CD8-positive, alpha-beta memory T cell (primary cell): ENCODE measurements around the gene C17orf67. TPM values are rescaled to one million over a fixed set of nuclear protein-coding genes. Genes with fewer than 3 reads are reported as not detected.

ENCODE experiments used
- CTCF ChIA-PET: fragments of 350-600 bp; sonication (Branson Sonifier 250); formaldehyde crosslinking; loops from one replicate; lab custom pipeline; 2021; ENCODE audit warnings: antibody characterized with exemption; lab: Charles Lee
- POLR2A ChIA-PET: fragments of 350-600 bp; sonication (Branson Sonifier 250); formaldehyde crosslinking; loops from one replicate; lab custom pipeline; 2021; ENCODE audit warnings: antibody characterized with exemption; lab: Charles Lee
- DNase-seq, 5 donors: peaks; one replicate each; pipeline versions ENCODE4 v3.0.0 to v3.0.0-alpha.2; 2020 to 2022; ENCODE audit warnings: mixed read lengths in 1 of 5
- H3K27ac ChIP-seq: one replicate; pipeline ENCODE4 v1.7.0; 2013; ENCODE audit warnings: low read depth, mild to moderate bottlenecking, low read length, moderate library complexity
- H3K27me3 ChIP-seq: 2 replicates; pipeline ENCODE4 v1.7.0; 2013; ENCODE audit warnings: low read length, mild to moderate bottlenecking; ENCODE audit not compliant: insufficient read depth, poor library complexity, severe bottlenecking
- H3K36me3 ChIP-seq: 2 replicates; pipeline ENCODE4 v1.7.0; 2013; ENCODE audit warnings: mild to moderate bottlenecking, low read length, moderate library complexity; ENCODE audit not compliant: insufficient read depth
- H3K4me1 ChIP-seq: 2 replicates; pipeline ENCODE4 v1.7.0; 2013; ENCODE audit warnings: mild to moderate bottlenecking, low read length, moderate library complexity; ENCODE audit not compliant: insufficient read depth
- H3K4me3 ChIP-seq: 2 replicates; pipeline ENCODE4 v1.7.0; 2013; ENCODE audit warnings: mild to moderate bottlenecking, low read length
- H3K9me3 ChIP-seq: 2 replicates; pipeline ENCODE4 v1.7.0; 2013; ENCODE audit warnings: mild to moderate bottlenecking, low read length
- H3K27ac Mint-ChIP-seq, 8 donors: one replicate each; pipeline ENCODE4 v1.8.0; 2020 to 2021; ENCODE audit warnings: mixed read lengths in 8 of 8, mild to moderate bottlenecking in 6 of 8, inconsistent platforms in 3 of 8, moderate library complexity in 3 of 8
- H3K27me3 Mint-ChIP-seq, 2 donors: one replicate each; pipeline ENCODE4 v1.8.0; 2020 to 2021; ENCODE audit warnings: mixed read lengths in 2 of 2, mild to moderate bottlenecking in 1 of 2, moderate library complexity in 1 of 2
- H3K36me3 Mint-ChIP-seq, 3 donors: one replicate each; pipeline ENCODE4 v1.8.0; 2020 to 2021; ENCODE audit warnings: mixed read lengths in 3 of 3, inconsistent platforms in 1 of 3, mild to moderate bottlenecking in 1 of 3
- H3K4me1 Mint-ChIP-seq, 3 donors: one replicate each; pipeline ENCODE4 v1.8.0; 2020 to 2021; ENCODE audit warnings: mixed read lengths in 3 of 3, inconsistent platforms in 1 of 3, mild to moderate bottlenecking in 1 of 3
- H3K4me3 Mint-ChIP-seq, 7 donors: one replicate each; pipeline ENCODE4 v1.8.0; 2020 to 2021; ENCODE audit warnings: mixed read lengths in 7 of 7, mild to moderate bottlenecking in 6 of 7, moderate library complexity in 4 of 7, inconsistent platforms in 2 of 7
- H3K9me3 Mint-ChIP-seq, 5 donors: one replicate each; pipeline ENCODE4 v1.8.0; 2020 to 2022; ENCODE audit warnings: mixed read lengths in 5 of 5, mild to moderate bottlenecking in 3 of 5, moderate library complexity in 2 of 5, inconsistent platforms in 1 of 5
- polyA plus RNA-seq: library from polyadenylated mRNA; unstranded; fragments of 300-500 nt; fragmentation: Illumina TruSeq; gene quantifications from one replicate; pipeline ENCODE4 v1.2.3, GENCODE V29; 2021
- total RNA-seq, 2 experiments: library from RNA; stranded (reverse); gene quantifications; one replicate each; pipeline ENCODE4 v1.2.3, GENCODE V29; 2021

The C17orf67 gene
- total and polyA plus RNA-seq, 3 experiments from 2014 or later, result 2.5 to 4.6 (median 3.2) TPM

- H3K9me3 ChIP-seq, result no peaks in the 10 kb centered on the region
- Mint-ChIP-seq H3K36me3 (peaks cover 0 to 3% (median 0%) of the 10 kb centered on the region in 3 donors), H3K4me3 (peak overlapping the region in 4 of 7 donors; percentile 6 to 33 (median 18)), H3K9me3 (no peaks in the 10 kb centered on the region), H3K4me1 (peaks cover 9 to 17% (median 11%) of the 10 kb centered on the region in 3 donors), H3K27me3 (peaks cover 0 to 5% of the 10 kb centered on the region in 2 donors), H3K27ac (peak overlapping the region in 2 of 8 donors; percentile 11 to 69)
- H3K27ac ChIP-seq, result no peak overlapping the region
- no peaks in the 10 kb centered on the region for H3K36me3 ChIP-seq
- POLR2A ChIA-PET, result no interaction called here
- H3K4me1 ChIP-seq, result peaks cover 7% of the 10 kb centered on the region
- H3K4me3 ChIP-seq, result no peak overlapping the region
- H3K27me3 ChIP-seq, result no peaks in the 10 kb centered on the region
- peak in 1 of 5 donors; percentile 48 for DNase-seq
- CTCF ChIA-PET, result no interaction called here
These were observed 46.7 kb downstream of the C17orf67 start for GRCh38 chr17:56786989-56787482.

DNA sequence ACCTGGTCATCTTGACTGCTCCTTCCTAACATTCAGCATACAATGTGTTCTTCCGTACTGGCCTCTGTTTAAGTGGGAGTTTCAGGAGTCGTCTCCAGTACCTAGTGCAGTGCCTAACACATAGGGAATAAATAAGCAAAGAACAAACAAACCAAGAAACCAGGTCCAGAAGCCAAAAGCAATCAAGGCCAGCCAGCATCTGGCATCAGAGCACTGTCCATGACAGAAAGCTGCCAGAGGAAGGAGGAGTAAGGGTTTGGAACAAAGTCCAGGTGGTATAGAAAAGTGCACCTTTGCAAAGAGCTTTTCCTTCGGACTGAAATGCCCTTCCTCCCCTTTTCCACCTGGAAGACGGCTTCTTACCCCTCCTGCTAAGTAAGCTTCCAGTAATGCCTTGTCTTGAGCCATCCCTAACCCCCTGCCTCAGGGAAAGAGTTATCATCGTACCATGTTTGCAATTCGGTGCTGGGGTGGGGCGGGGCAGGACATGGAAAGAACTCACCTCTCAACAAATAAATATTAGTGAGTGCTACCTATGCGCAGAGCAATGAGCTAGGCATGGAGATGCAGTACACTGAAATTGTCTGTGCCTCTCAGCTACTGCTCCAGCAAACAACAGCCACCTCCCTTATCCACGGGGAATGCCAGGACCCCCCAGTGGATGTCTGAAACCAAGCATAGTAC is 47.6 kb downstream of the C17orf67 start:
- no peak for DNase-seq
- Histone ChIP-seq H3K27ac (no peak overlapping the region), H3K4me3 (no peak overlapping the region), H3K4me1 (peaks cover 7% of the 10 kb centered on the region), H3K36me3 (no peaks in the 10 kb centered on the region), H3K9me3 (no peaks in the 10 kb centered on the region), H3K27me3 (peaks cover 3% of the 10 kb centered on the region)
- no peak overlapping the region for H3K4me3 Mint-ChIP-seq
- H3K27ac Mint-ChIP-seq, result peak overlapping the region in 1 of 8 donors; percentile 11
- H3K4me1 Mint-ChIP-seq, result peaks cover 9 to 17% (median 11%) of the 10 kb centered on the region in 3 donors
- POLR2A ChIA-PET, result no interaction called here
- no peaks in the 10 kb centered on the region for H3K36me3 Mint-ChIP-seq
- CTCF ChIA-PET, result no interaction called here
- no peaks in the 10 kb centered on the region for H3K9me3 Mint-ChIP-seq
- H3K27me3 Mint-ChIP-seq, result peaks cover 5% of the 10 kb centered on the region in 2 donors

- Histone ChIP-seq H3K36me3 (no peaks in the 10 kb centered on the region), H3K4me1 (peaks cover 10% of the 10 kb centered on the region), H3K9me3 (no peaks in the 10 kb centered on the region), H3K4me3 (no peak overlapping the region), H3K27me3 (peaks cover 6% of the 10 kb centered on the region), H3K27ac (no peak overlapping the region)
- CTCF ChIA-PET, result interaction anchor here (0.8 kb wide), 1 partner anchor 193 kb away, joined by 3 read pairs; no protein-coding TSS in a partner anchor
- H3K27ac Mint-ChIP-seq, result peak overlapping the region in 2 of 8 donors; percentile 31 to 87
- POLR2A ChIA-PET, result no interaction called here
- no peak for DNase-seq
- no peak overlapping the region for H3K4me3 Mint-ChIP-seq
- no peaks in the 10 kb centered on the region for H3K36me3 Mint-ChIP-seq
- H3K27me3 Mint-ChIP-seq, result peaks cover 5% of the 10 kb centered on the region in 2 donors
- peaks cover 11 to 19% (median 13%) of the 10 kb centered on the region in 3 donors for H3K4me1 Mint-ChIP-seq
- no peaks in the 10 kb centered on the region for H3K9me3 Mint-ChIP-seq
These were observed 48.3 kb downstream of the C17orf67 start for GRCh38 chr17:56785405-56785804.

- no peak overlapping the region for H3K4me3 Mint-ChIP-seq
- Histone ChIP-seq H3K27ac (no peak overlapping the region), H3K4me1 (peaks cover 22% of the 10 kb centered on the region), H3K27me3 (peaks cover 6% of the 10 kb centered on the region), H3K9me3 (no peaks in the 10 kb centered on the region), H3K4me3 (no peak overlapping the region), H3K36me3 (no peaks in the 10 kb centered on the region)
- H3K4me1 Mint-ChIP-seq, result peaks cover 23 to 30% (median 29%) of the 10 kb centered on the region in 3 donors
- H3K9me3 Mint-ChIP-seq, result no peaks in the 10 kb centered on the region
- CTCF ChIA-PET, result interaction anchor here (3.7 kb wide), 1 partner anchor 189 kb away, joined by 40 read pairs; the partner anchor contains the start of gene NOG
- H3K36me3 Mint-ChIP-seq, result no peaks in the 10 kb centered on the region
- H3K27me3 Mint-ChIP-seq, result peaks cover 2 to 5% of the 10 kb centered on the region in 2 donors
- POLR2A ChIA-PET, result no interaction called here
- H3K27ac Mint-ChIP-seq, result no peak overlapping the region
- no peak for DNase-seq
These were observed 51.4 kb downstream of the C17orf67 start for GRCh38 chr17:56782338-56782737.

DNA sequence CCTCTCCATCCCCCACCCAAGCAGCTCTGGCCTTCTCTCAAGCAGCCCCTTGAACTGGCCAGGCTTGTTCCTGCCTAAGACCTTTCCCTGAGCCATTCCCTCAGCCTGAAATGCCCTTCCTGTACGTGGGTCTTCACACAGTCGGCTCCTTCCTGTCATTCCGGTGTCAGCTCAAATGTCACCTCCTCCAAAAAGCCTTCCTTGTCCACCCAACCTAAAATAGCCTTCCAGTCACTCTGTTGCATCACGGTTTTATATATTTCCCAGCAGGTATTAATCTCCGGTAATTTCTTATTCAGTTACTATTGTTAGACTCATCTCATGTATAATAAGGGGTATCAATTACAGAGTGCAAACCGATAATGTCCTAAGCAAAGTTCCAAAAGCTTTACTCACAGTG is 51.8 kb downstream of the C17orf67 start:
- H3K27ac Mint-ChIP-seq, result no peak overlapping the region
- peaks cover 2 to 5% of the 10 kb centered on the region in 2 donors for H3K27me3 Mint-ChIP-seq

DNA sequence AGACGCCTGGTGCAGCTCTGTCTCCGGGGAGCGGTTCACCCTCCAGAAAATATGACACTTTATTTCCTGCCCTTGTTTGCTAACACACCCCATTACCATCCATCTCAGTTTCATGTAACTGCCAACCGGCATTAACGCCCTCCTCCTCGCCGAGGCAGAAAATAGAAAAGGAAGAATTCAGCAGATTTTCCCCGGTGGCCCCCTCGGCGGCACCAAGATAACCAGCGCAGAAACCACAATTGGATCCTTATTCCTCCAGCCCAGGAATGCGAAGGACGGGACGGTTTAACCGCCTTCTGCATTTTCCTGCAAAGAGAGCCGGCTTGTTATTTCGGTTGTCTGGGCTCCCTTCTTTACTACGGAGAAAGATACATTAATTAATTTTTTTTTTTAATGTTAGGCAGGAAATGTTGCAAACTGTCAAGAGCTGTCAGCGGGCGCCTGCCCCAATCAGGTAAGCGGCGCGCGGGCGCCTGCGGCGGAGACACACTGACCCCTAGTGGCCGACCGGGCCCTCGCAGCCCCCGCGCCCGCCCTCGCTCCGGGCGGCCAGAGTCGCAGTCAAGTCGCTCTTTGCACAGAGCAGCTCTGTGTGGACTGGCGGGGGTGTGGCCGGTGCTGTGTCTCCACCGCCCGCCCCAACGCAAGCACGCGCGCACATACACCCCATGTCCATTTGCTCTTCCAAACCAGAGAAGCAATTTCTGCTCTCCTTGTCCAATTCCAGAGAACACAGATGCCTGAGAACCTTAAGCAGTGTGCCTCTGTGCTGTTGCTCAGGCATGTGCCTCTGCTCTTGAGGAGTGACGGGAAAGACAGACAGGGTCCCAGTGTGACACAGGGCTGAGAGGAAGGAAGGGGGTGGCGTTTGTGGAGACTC is 53.6 kb downstream of the C17orf67 start:
- H3K9me3 ChIP-seq, result no peaks in the 10 kb centered on the region
- H3K27me3 Mint-ChIP-seq, result peaks cover 3 to 5% of the 10 kb centered on the region in 2 donors
- POLR2A ChIA-PET, result no interaction called here
- H3K36me3 ChIP-seq, result no peaks in the 10 kb centered on the region
- H3K4me3 ChIP-seq, result peak overlapping the region; percentile 78
- no peaks in the 10 kb centered on the region for H3K36me3 Mint-ChIP-seq
- peak; percentile 72 to 86 (median 78) for DNase-seq
- H3K9me3 Mint-ChIP-seq, result no peaks in the 10 kb centered on the region
- H3K4me3 Mint-ChIP-seq, result peak overlapping the region; percentile 81 to 96 (median 92)
- CTCF ChIA-PET, result interaction anchor here (0.7 to 3.7 kb wide), 27 partner anchors 9 to 1254 kb away, joined by 3 to 40 read pairs (median 4); partner anchors contain the start of genes DGKE and NOG
- H3K27ac ChIP-seq, result no peak overlapping the region
- peak overlapping the region; percentile 74 to 98 (median 92) for H3K27ac Mint-ChIP-seq
- peaks cover 6% of the 10 kb centered on the region for H3K27me3 ChIP-seq
- H3K4me1 ChIP-seq, result peaks cover 15% of the 10 kb centered on the region
- H3K4me1 Mint-ChIP-seq, result peaks cover 14 to 20% (median 16%) of the 10 kb centered on the region in 3 donors

More for the DNA sequence above, 51.8 kb downstream of the C17orf67 start:
- H3K4me1 Mint-ChIP-seq, result peaks cover 19 to 25% (median 25%) of the 10 kb centered on the region in 3 donors
- H3K4me3 ChIP-seq, result no peak overlapping the region
- ChIA-PET POLR2A (no interaction called here), CTCF (interaction anchor here (3.7 kb wide), 1 partner anchor 189 kb away, joined by 40 read pairs; the partner anchor contains the start of gene NOG)
- peaks cover 6% of the 10 kb centered on the region for H3K27me3 ChIP-seq
- H3K9me3 Mint-ChIP-seq, result no peaks in the 10 kb centered on the region
- H3K4me3 Mint-ChIP-seq, result peak overlapping the region in 1 of 7 donors; percentile 24
- no peak overlapping the region for H3K27ac ChIP-seq
- no peaks in the 10 kb centered on the region for H3K36me3 ChIP-seq
- H3K4me1 ChIP-seq, result peaks cover 19% of the 10 kb centered on the region
- no peak for DNase-seq
- no peaks in the 10 kb centered on the region for H3K9me3 ChIP-seq
- no peaks in the 10 kb centered on the region for H3K36me3 Mint-ChIP-seq

- H3K27me3 ChIP-seq, result peaks cover 6% of the 10 kb centered on the region
- H3K4me1 ChIP-seq, result peaks cover 15% of the 10 kb centered on the region
- H3K27ac ChIP-seq, result no peak overlapping the region
- ChIA-PET POLR2A (no interaction called here), CTCF (interaction anchor here (0.7 to 3.7 kb wide), 15 partner anchors 8 to 1253 kb away, joined by 3 to 40 read pairs (median 5); partner anchors contain the start of genes DGKE and NOG)
- H3K36me3 ChIP-seq, result no peaks in the 10 kb centered on the region
- H3K4me3 ChIP-seq, result peak overlapping the region; percentile 78
- no peaks in the 10 kb centered on the region for H3K9me3 ChIP-seq
- Mint-ChIP-seq H3K9me3 (no peaks in the 10 kb centered on the region), H3K4me3 (peak overlapping the region; percentile 81 to 96 (median 92)), H3K27ac (peak overlapping the region in 7 of 8 donors; percentile 74 to 96 (median 92)), H3K36me3 (no peaks in the 10 kb centered on the region), H3K27me3 (peaks cover 3 to 5% of the 10 kb centered on the region in 2 donors), H3K4me1 (peaks cover 14 to 20% (median 16%) of the 10 kb centered on the region in 3 donors)
- DNase-seq, result peak in 1 of 5 donors; percentile 6
These were observed 54.4 kb downstream of the C17orf67 start for GRCh38 chr17:56779322-56779721.
